ENCODE results near the gene TNFAIP3.

The TNFAIP3 gene

GRCh38 chr6:137863091-137863797 lies 3.8 kb upstream of the TNFAIP3 start:
- TF ChIP-seq CTCF (IDR thresholded peaks at IDR 0.05; ENCODE audit: borderline replicate concordance, insufficient read depth, low read depth, low read length): no peak
- H3K4me3 ChIP-seq (ENCODE audit: low read depth, low read length): no peak overlapping the region

DNA sequence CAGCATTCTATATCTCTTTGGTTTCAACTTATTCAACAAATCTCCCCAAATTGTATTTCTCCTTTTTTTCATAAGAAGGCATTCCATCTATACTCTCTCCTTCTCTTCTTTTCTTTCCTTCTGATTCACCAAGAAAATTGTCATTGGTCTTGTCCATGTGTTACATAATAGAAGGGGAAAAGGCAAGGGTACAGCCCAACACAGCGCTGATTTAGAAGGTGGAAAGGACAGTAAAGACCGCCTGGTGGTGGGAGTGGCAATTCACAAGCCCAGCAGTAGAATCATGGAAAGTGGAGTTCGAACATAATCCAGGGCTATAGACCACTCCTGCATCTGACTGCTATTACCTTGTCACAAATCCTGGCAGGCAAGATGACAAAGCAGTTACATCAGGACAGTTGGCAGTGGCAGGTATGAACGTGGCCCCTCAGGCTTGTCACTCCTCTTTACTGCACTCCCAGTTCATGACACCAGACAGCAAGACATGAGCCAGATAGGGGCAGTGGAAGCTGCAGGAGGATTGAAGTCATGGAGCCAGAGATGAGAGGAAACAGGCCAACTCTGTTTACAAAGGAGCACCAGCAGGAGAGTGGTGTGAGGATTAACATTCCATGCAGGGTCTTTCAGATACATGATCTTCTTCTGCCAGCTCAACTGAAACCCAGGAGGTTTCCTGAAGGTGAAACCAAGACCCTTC lies 2.1 kb upstream of the TNFAIP3 start:
- no peak for TF ChIP-seq CTCF (IDR thresholded peaks at IDR 0.05; ENCODE audit: borderline replicate concordance, insufficient read depth, low read depth, low read length)
- no peak overlapping the region for H3K4me3 ChIP-seq (ENCODE audit: low read depth, low read length)

DNA sequence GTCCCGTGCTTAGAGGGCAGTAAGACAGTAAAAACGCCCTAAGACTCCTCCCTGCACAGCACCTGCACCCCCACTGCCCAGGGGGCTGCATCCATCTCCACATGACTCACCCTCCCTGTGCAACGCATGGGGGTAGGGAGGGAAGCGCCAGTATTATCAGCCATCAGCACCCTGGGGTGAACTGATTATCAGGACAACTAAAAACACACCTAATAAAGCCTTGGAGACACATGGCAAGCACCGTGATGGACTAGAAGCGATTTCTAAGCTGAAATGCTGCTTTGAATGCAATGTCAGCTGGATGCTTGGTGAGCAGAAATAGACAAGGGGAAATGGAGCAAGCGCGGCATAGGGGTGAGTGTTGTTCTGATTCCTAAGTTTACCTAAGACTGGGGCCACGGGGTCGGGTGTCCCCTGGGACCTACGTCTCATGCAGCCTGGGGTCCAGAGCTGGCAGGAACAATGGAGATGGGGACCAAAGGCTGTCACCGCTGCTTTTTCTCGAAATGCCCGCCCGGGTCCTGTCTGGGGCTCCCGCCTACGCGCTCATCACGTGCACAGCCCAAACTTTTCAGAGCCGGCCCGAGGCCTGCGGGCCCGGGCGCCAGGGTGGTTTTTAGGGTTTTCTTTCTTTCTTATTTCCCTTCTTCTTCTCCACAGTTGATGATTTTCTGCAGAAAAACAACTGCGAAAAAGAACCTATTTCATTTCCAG lies 702 bp upstream of the TNFAIP3 start:
- peak overlapping the region; percentile 51 for H3K4me3 ChIP-seq (ENCODE audit: low read depth, low read length)
- TF ChIP-seq CTCF (IDR thresholded peaks at IDR 0.05; ENCODE audit: borderline replicate concordance, insufficient read depth, low read depth, low read length): no peak

DNA sequence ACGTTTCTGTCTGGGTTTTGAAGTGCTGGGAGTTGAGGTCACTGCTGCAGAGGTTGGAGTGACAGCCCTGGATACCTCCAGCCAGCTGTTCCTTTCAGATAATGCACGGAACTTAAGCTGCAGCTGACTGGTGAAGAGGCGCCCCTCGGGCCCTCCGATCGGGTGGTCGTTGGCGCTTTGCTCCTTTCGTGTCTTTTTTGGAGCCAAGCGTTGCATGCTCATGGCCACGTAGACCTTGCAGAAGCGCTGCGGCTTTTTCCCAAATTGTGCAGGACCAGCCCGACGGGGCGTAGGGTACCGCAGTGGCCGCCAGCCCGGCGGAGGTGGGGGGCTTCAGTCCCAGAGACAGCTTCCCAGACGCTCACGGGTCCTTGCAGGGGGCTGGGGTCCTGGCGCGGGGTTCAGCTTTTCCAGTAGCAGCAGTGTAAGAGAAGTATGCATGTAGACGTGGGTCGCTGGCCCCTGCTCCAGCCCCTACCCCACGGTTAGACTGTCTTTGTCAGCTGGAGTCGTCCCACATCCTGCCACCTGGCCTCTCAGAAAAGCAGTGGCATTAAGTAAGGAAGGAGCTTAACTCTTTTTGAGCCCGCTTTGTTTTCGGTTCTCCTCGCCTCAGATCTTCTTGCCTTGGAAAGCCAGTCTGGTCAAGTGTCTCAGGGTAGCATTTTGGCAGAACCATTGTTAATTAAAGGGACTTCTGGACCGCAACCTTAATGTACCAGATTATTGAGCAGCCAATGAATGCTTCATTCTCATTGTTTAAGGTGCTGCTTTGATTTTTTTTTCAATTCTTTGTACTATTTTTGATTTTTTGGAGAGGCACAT lies 838 bp downstream of the TNFAIP3 start:
- no peak for TF ChIP-seq CTCF (IDR thresholded peaks at IDR 0.05; ENCODE audit: borderline replicate concordance, insufficient read depth, low read depth, low read length)
- peak overlapping the region; percentile 53 for H3K4me3 ChIP-seq (ENCODE audit: low read depth, low read length)

- peak; percentile 45; the same call in 1 of the 2 replicates for TF ChIP-seq CTCF (IDR thresholded peaks at IDR 0.05; ENCODE audit: borderline replicate concordance, insufficient read depth, low read depth, low read length)
- H3K4me3 ChIP-seq (ENCODE audit: low read depth, low read length): peak overlapping the region; percentile 53
Measured at GRCh38 chr6:137868721-137869548, 1.9 kb downstream of the TNFAIP3 start.
